ENCODE data around the gene CEP43. TPM values are rescaled to one million over a fixed set of nuclear protein-coding genes. Genes with fewer than 3 reads are reported as not detected.

The CEP43 gene
- total RNA-seq, 1 donor from 2014 or later, result 18.2 TPM

Other genes with a start within 250 kb of the CEP43 start
- gene RNASET2, start 42.8 kb upstream of the CEP43 start, total RNA-seq, result 114 and 117 TPM in 2 replicates
- gene CCR6, start 123.7 kb downstream of the CEP43 start, total RNA-seq, result not detected in 2 replicates
- not detected in 2 replicates for gene GPR31, start 158.6 kb downstream of the CEP43 start, total RNA-seq